Liver (tissue), 3 donors: ENCODE measurements around the gene CCIN.

Experiments
- ATF3 ChIP-seq: IDR thresholded peaks from 2 replicates; pipeline ENCODE4 v1.6.1; 2016; ENCODE audit warnings: antibody characterized with exemption
- CTCF ChIP-seq: fragments of 150-350 bp; IDR thresholded peaks from 2 replicates; pipeline ENCODE4 v1.5.1; 2017; ENCODE audit warnings: improper control_type of control experiment, low read depth, low read length; ENCODE audit not compliant: missing input control
- EGR1 ChIP-seq, 2 donors: IDR thresholded peaks; 2 replicates each; pipeline ENCODE4 v1.6.1; 2016 to 2018; ENCODE audit warnings: antibody characterized with exemption in 2 of 2, low read depth in 2 of 2
- GABPA ChIP-seq, 2 donors: IDR thresholded peaks in 1 of 2; conservative IDR thresholded peaks in 1 of 2; 2 replicates each; pipeline ENCODE4 v1.6.1; 2016; ENCODE audit warnings: antibody characterized with exemption in 2 of 2, mild to moderate bottlenecking in 1 of 2, moderate library complexity in 1 of 2
- JUND ChIP-seq, 2 donors: IDR thresholded peaks; 2 replicates each; pipeline ENCODE4 v1.6.1; 2016; ENCODE audit warnings: antibody characterized with exemption in 2 of 2
- MAX ChIP-seq: IDR thresholded peaks from 2 replicates; pipeline ENCODE4 v1.6.1; 2016; ENCODE audit warnings: antibody characterized with exemption
- RAD21 ChIP-seq, 2 donors: IDR thresholded peaks; 2 replicates each; pipeline ENCODE4 v1.6.1; 2016; ENCODE audit warnings: antibody characterized with exemption in 2 of 2, mild to moderate bottlenecking in 2 of 2
- REST ChIP-seq: IDR thresholded peaks from 2 replicates; pipeline ENCODE4 v1.6.1; 2016; ENCODE audit warnings: antibody characterized with exemption, mild to moderate bottlenecking
- RXRA ChIP-seq, 2 donors: IDR thresholded peaks; 2 replicates each; pipeline ENCODE4 v1.6.1; 2017 to 2018; ENCODE audit warnings: antibody characterized with exemption in 2 of 2, mild to moderate bottlenecking in 1 of 2
- YY1 ChIP-seq: IDR thresholded peaks from 2 replicates; pipeline ENCODE4 v1.6.1; 2016; ENCODE audit warnings: antibody characterized with exemption, mild to moderate bottlenecking
- donor health status: healthy.
- donor health status: healthy.

- TF ChIP-seq ATF3, result no peak
- peak; percentile 78 to 89 for TF ChIP-seq JUND (IDR thresholded peaks at IDR 0.05)
- TF ChIP-seq CTCF, result no peak
- TF ChIP-seq EGR1 (IDR thresholded peaks at IDR 0.05; ENCODE audit: low read depth in 2 of 2), result no peak
- TF ChIP-seq RXRA (IDR thresholded peaks at IDR 0.05), result peak in 1 of 2 donors; percentile 14
- TF ChIP-seq REST, result no peak
- TF ChIP-seq RAD21 (IDR thresholded peaks at IDR 0.05), result peak in 1 of 2 donors; percentile 15
- no peak for TF ChIP-seq GABPA (IDR thresholded peaks at IDR 0.05 in 1 of 2, conservative IDR thresholded peaks at IDR 0.05 in 1 of 2)
- no peak for TF ChIP-seq YY1
- no peak for TF ChIP-seq MAX
Observed at GRCh38 chr9:36148311-36149051, 20.7 kb upstream of the CCIN start.
